ENCODE results near the gene CACNA1C. TPM values are rescaled to one million over a fixed set of nuclear protein-coding genes. Genes with fewer than 3 reads are reported as not detected.
A peak's percentile ranks its signal among the peaks of the same experiment; 100 is the strongest.

Gene CACNA1C
- total RNA-seq, 1 donor from 2014 or later = 15.6 TPM

- H3K36me3 ChIP-seq = no peaks in the 10 kb centered on the region
- H3K27me3 ChIP-seq = no peaks in the 10 kb centered on the region
- no peak overlapping the region for H3K27ac ChIP-seq
- intact Hi-C loops (cut with DNase I) = no loop called here
- no peak for TF ChIP-seq CTCF (IDR thresholded peaks at IDR 0.05)
- DNase-seq (no peak), ATAC-seq (no peak)
- H3K9me3 ChIP-seq = no peaks in the 10 kb centered on the region
- peaks cover 22% of the 10 kb centered on the region for H3K4me1 ChIP-seq
- H3K4me3 ChIP-seq = no peak overlapping the region
Observed at GRCh38 chr12:2343681-2344080, 290.9 kb downstream of the CACNA1C start.

- no peak for TF ChIP-seq CTCF (IDR thresholded peaks at IDR 0.05)
- H3K4me1 ChIP-seq = peaks cover 27% of the 10 kb centered on the region
- H3K27ac ChIP-seq = no peak overlapping the region
Observed at GRCh38 chr12:2344476-2344875, 291.7 kb downstream of the CACNA1C start.

GRCh38 chr12:2344885-2345284 lies 292.1 kb downstream of the CACNA1C start:
- Histone ChIP-seq H3K9me3 (no peaks in the 10 kb centered on the region), H3K27me3 (no peaks in the 10 kb centered on the region), H3K27ac (no peak overlapping the region), H3K4me3 (no peak overlapping the region), H3K4me1 (peaks cover 27% of the 10 kb centered on the region), H3K36me3 (no peaks in the 10 kb centered on the region)
- DNase-seq = no peak
- intact Hi-C loops (cut with DNase I) = no loop called here
- TF ChIP-seq CTCF (IDR thresholded peaks at IDR 0.05) = no peak
- peak; percentile 51 for ATAC-seq

More at GRCh38 chr12:2344476-2344875, 291.7 kb downstream of the CACNA1C start:
- no peak overlapping the region for H3K4me3 ChIP-seq
- ATAC-seq = no peak
- H3K9me3 ChIP-seq = no peaks in the 10 kb centered on the region
- H3K27me3 ChIP-seq = no peaks in the 10 kb centered on the region
- intact Hi-C loops (cut with DNase I) = no loop called here
- no peaks in the 10 kb centered on the region for H3K36me3 ChIP-seq
- DNase-seq = no peak

GRCh38 chr12:2345902-2346301 lies 293.1 kb downstream of the CACNA1C start:
- no peak for TF ChIP-seq CTCF (IDR thresholded peaks at IDR 0.05)
- intact Hi-C loops (cut with DNase I) = no loop called here
- Histone ChIP-seq H3K27ac (peak overlapping the region; percentile 11), H3K36me3 (no peaks in the 10 kb centered on the region), H3K4me3 (no peak overlapping the region), H3K27me3 (no peaks in the 10 kb centered on the region), H3K9me3 (no peaks in the 10 kb centered on the region), H3K4me1 (peaks cover 27% of the 10 kb centered on the region)
- no peak for ATAC-seq
- no peak for DNase-seq

GRCh38 chr12:2346416-2346815 lies 293.6 kb downstream of the CACNA1C start:
- Histone ChIP-seq H3K4me3 (no peak overlapping the region), H3K27ac (no peak overlapping the region), H3K27me3 (no peaks in the 10 kb centered on the region), H3K9me3 (no peaks in the 10 kb centered on the region), H3K36me3 (no peaks in the 10 kb centered on the region), H3K4me1 (peaks cover 26% of the 10 kb centered on the region)
- intact Hi-C loops (cut with DNase I) = no loop called here
- TF ChIP-seq CTCF (IDR thresholded peaks at IDR 0.05) = no peak
- DNase-seq (no peak), ATAC-seq (no peak)

All from upper lobe of right lung (tissue), 1 donor.